ENCODE measurements around the gene REL.

Gene REL

DNA sequence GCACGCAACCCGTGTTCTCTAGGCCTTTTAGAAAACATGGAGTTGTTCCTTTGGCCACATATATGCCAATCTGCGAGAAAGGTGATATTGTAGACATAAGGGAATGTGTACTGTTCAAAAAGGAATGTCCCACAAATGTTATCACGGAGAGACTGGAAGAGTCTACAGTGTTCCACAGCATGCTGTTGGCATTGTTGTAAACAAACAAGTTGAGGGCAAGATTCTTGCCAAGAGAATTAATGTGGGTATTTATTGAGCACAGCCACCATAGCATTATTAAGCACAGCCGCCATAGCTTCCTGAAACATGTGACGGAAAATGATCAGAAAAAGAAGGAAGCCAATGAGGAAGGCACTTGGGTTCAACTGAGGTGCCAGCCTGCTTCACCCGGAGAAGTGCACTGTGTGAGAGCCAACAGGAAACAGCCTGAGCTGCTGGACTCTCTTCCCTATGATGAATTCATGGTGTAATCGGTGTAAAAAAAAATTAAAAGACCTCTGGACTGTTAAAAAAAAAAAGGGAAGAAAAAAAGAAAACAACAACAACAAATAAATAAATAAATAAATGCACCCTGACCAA is 29.0 kb upstream of the REL start:
- TF ChIP-seq ZC3H10 (CRISPR knock-in tag; IDR thresholded peaks at IDR 0.05) (no peak), PPARA (CRISPR knock-in tag; IDR thresholded peaks at IDR 0.05; ENCODE audit: borderline replicate concordance) (no peak), BACH2 (CRISPR knock-in tag; IDR thresholded peaks at IDR 0.05; ENCODE audit: borderline replicate concordance) (no peak), SNAI2 (CRISPR knock-in tag; IDR thresholded peaks at IDR 0.05) (no peak), ESRRG (CRISPR knock-in tag; IDR thresholded peaks at IDR 0.05) (no peak)
- TF ChIP-seq, protein P1, sequence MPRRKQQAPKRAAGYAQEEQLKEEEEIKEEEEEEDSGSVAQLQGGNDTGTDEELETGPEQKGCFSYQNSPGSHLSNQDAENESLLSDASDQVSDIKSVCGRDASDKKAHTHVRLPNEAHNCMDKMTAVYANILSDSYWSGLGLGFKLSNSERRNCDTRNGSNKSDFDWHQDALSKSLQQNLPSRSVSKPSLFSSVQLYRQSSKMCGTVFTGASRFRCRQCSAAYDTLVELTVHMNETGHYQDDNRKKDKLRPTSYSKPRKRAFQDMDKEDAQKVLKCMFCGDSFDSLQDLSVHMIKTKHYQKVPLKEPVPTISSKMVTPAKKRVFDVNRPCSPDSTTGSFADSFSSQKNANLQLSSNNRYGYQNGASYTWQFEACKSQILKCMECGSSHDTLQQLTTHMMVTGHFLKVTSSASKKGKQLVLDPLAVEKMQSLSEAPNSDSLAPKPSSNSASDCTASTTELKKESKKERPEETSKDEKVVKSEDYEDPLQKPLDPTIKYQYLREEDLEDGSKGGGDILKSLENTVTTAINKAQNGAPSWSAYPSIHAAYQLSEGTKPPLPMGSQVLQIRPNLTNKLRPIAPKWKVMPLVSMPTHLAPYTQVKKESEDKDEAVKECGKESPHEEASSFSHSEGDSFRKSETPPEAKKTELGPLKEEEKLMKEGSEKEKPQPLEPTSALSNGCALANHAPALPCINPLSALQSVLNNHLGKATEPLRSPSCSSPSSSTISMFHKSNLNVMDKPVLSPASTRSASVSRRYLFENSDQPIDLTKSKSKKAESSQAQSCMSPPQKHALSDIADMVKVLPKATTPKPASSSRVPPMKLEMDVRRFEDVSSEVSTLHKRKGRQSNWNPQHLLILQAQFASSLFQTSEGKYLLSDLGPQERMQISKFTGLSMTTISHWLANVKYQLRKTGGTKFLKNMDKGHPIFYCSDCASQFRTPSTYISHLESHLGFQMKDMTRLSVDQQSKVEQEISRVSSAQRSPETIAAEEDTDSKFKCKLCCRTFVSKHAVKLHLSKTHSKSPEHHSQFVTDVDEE (CRISPR knock-in tag; IDR thresholded peaks at IDR 0.05) = no peak
- no peak for ATAC-seq

DNA sequence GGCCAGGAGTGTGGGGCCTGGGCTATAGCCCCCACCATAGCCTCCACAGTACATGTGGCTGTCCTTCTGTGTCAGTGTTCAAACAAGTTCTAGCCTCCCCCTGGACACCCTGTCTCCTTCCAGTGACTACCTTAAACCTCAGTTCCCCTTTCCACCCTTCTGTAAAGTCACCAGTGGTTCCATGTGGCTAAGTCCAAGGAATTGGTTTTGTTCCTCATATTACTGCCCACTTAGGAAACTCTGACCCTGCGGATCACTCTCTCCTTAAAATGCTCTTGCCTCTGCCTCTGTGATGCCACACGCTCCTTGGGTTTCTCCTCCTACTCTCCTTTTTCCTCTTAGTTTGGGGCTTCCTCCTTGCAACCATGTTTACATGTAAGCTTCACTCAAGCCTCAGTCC is 27.8 kb upstream of the REL start:
- no peak for ATAC-seq

DNA sequence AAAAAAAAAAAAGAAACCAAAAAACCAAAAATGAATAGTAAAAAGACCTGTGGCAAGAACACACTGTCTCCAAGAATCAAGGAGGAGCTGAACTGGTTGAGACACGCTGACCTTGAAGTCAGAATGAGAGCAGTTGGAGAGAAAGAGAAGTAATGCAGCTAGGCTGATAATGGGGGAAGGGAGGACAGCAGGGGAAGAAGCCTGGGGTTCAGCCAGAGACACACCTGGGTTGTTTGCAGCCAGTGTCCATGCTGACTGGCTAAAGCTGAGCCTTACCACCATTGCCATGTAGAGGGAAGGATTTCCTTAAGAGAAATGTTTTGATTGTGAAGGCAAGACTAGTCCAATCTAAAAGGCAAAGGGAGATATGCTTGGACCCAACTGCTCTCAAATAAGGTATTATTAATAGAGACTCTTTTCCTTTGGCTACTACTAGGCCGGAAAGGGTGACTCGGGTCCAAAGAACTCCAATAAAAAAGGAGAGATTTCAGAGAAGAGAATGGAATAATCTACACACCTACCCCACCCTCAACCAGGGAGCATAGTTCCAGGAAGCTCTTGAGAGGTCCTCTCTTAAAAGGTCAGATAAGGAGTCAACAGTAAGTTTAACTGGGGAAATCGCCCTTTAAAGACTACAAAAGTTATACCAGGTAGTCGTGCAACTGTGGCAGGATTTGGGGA is 25.2 kb upstream of the REL start:
- no peak for ATAC-seq
- TF ChIP-seq CSDC2 (CRISPR knock-in tag; IDR thresholded peaks at IDR 0.05) = no peak
- TF ChIP-seq BACH2 (CRISPR knock-in tag; IDR thresholded peaks at IDR 0.05; ENCODE audit: borderline replicate concordance) = no peak
- no peak for TF ChIP-seq ZNF8 (CRISPR knock-in tag; IDR thresholded peaks at IDR 0.05)
- TF ChIP-seq, protein P2, sequence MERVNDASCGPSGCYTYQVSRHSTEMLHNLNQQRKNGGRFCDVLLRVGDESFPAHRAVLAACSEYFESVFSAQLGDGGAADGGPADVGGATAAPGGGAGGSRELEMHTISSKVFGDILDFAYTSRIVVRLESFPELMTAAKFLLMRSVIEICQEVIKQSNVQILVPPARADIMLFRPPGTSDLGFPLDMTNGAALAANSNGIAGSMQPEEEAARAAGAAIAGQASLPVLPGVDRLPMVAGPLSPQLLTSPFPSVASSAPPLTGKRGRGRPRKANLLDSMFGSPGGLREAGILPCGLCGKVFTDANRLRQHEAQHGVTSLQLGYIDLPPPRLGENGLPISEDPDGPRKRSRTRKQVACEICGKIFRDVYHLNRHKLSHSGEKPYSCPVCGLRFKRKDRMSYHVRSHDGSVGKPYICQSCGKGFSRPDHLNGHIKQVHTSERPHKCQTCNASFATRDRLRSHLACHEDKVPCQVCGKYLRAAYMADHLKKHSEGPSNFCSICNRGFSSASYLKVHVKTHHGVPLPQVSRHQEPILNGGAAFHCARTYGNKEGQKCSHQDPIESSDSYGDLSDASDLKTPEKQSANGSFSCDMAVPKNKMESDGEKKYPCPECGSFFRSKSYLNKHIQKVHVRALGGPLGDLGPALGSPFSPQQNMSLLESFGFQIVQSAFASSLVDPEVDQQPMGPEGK (CRISPR knock-in tag; IDR thresholded peaks at IDR 0.05; ENCODE audit: borderline replicate concordance) = no peak
- no peak for TF ChIP-seq PPARA (CRISPR knock-in tag; IDR thresholded peaks at IDR 0.05; ENCODE audit: borderline replicate concordance)
- TF ChIP-seq RARB (CRISPR knock-in tag; IDR thresholded peaks at IDR 0.05) = no peak
- TF ChIP-seq, protein P3, sequence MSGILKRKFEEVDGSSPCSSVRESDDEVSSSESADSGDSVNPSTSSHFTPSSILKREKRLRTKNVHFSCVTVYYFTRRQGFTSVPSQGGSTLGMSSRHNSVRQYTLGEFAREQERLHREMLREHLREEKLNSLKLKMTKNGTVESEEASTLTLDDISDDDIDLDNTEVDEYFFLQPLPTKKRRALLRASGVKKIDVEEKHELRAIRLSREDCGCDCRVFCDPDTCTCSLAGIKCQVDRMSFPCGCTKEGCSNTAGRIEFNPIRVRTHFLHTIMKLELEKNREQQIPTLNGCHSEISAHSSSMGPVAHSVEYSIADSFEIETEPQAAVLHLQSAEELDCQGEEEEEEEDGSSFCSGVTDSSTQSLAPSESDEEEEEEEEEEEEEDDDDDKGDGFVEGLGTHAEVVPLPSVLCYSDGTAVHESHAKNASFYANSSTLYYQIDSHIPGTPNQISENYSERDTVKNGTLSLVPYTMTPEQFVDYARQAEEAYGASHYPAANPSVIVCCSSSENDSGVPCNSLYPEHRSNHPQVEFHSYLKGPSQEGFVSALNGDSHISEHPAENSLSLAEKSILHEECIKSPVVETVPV (CRISPR knock-in tag; IDR thresholded peaks at IDR 0.05) = no peak
- no peak for TF ChIP-seq TOX (CRISPR knock-in tag; IDR thresholded peaks at IDR 0.05; ENCODE audit: borderline replicate concordance)
- TF ChIP-seq GLIS3 (CRISPR knock-in tag; IDR thresholded peaks at IDR 0.05) = no peak
- no peak for TF ChIP-seq ZNF565 (CRISPR knock-in tag; conservative IDR thresholded peaks at IDR 0.05; ENCODE audit: low read depth)
- TF ChIP-seq ESRRG (CRISPR knock-in tag; IDR thresholded peaks at IDR 0.05) = no peak
- TF ChIP-seq ZFP30 (CRISPR knock-in tag; IDR thresholded peaks at IDR 0.05) = no peak
- TF ChIP-seq ARNTL (CRISPR knock-in tag; IDR thresholded peaks at IDR 0.05; ENCODE audit: borderline replicate concordance, low read depth) = no peak
- no peak for TF ChIP-seq ZC3H10 (CRISPR knock-in tag; IDR thresholded peaks at IDR 0.05)

More for the DNA sequence above, 27.8 kb upstream of the REL start:
- no peak for TF ChIP-seq OSR1 (CRISPR knock-in tag; IDR thresholded peaks at IDR 0.05)
- TF ChIP-seq BACH2 (CRISPR knock-in tag; IDR thresholded peaks at IDR 0.05; ENCODE audit: borderline replicate concordance) = no peak
- TF ChIP-seq ZC3H10 (CRISPR knock-in tag; IDR thresholded peaks at IDR 0.05) = no peak
- TF ChIP-seq ZNF8 (CRISPR knock-in tag; IDR thresholded peaks at IDR 0.05) = no peak
- TF ChIP-seq ESRRG (CRISPR knock-in tag; IDR thresholded peaks at IDR 0.05) = no peak
- TF ChIP-seq, protein P1 (CRISPR knock-in tag; IDR thresholded peaks at IDR 0.05) = no peak
- no peak for TF ChIP-seq CSDC2 (CRISPR knock-in tag; IDR thresholded peaks at IDR 0.05)
- TF ChIP-seq ZFP30 (CRISPR knock-in tag; IDR thresholded peaks at IDR 0.05) = no peak
- TF ChIP-seq, protein P2 (CRISPR knock-in tag; IDR thresholded peaks at IDR 0.05; ENCODE audit: borderline replicate concordance) = no peak
- TF ChIP-seq, protein P3 (CRISPR knock-in tag; IDR thresholded peaks at IDR 0.05) = no peak
- no peak for TF ChIP-seq ZNF70 (CRISPR knock-in tag; IDR thresholded peaks at IDR 0.05)
- TF ChIP-seq ISL1 (CRISPR knock-in tag; IDR thresholded peaks at IDR 0.05) = no peak
- TF ChIP-seq ARNTL (CRISPR knock-in tag; IDR thresholded peaks at IDR 0.05; ENCODE audit: borderline replicate concordance, low read depth) = no peak
- no peak for TF ChIP-seq SNAI2 (CRISPR knock-in tag; IDR thresholded peaks at IDR 0.05)
- TF ChIP-seq ZNF565 (CRISPR knock-in tag; conservative IDR thresholded peaks at IDR 0.05; ENCODE audit: low read depth) = no peak
- TF ChIP-seq PPARA (CRISPR knock-in tag; IDR thresholded peaks at IDR 0.05; ENCODE audit: borderline replicate concordance) = no peak

Data from SK-N-SH treated with all-trans-retinoic acid at 6 μM for 48 hours (cell line).